ENCODE results near the gene FAT1.
A peak's percentile ranks its signal among the peaks of the same experiment; 100 is the strongest.

The FAT1 gene

DNA sequence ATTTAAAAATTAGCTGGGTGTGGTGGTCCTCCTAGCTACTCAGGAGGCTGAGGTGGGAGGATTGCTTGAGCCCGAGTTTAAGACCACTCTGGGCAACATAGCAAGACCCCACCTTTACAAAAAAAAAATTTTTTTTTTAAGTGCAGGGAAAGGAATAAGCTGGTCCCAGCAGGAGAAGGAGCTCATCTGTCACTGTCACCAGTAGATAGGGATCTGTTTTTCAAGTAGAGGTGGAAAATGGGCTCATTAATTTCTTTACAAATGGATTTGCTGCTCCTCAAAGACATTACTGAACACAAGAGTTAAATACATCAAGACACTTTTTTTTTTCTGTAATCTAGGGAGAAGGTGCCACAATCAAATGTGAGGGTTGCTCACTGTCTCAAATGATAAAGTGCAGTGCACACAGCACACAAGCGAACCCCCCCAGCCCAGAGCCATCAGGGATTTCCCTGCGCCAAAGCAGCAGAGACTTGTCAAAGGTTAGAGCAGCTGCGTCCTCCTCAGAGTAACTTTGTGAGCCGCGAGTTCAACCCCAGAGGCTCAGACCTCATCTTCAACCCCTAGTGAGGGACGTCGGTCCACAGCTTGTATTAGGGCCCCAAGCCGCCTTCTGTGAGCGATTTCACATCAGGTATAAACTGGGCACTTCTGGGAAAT, 154.0 kb downstream of the FAT1 start:
- peak; percentile 7 for DNase-seq (ENCODE audit: low spot score)

DNA sequence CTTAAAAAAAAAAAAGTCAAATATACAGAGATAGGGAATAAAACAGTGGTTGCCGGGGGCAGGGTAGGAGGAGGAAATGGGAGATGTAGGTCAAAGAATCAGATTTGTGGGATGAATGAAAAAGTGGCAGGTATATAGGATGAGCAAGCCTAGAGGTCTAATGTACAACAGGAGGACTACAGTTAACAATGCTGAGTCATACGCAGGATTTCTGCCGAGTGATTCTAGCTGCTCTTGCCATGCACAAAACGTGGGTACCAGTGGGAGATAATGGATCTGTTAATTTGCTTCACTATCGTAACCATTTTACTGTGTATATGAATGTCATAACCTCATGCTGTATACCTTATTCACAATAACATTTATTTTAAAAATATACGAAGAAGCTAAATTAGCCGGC, 157.6 kb downstream of the FAT1 start:
- no peak for DNase-seq (ENCODE audit: low spot score)

DNA sequence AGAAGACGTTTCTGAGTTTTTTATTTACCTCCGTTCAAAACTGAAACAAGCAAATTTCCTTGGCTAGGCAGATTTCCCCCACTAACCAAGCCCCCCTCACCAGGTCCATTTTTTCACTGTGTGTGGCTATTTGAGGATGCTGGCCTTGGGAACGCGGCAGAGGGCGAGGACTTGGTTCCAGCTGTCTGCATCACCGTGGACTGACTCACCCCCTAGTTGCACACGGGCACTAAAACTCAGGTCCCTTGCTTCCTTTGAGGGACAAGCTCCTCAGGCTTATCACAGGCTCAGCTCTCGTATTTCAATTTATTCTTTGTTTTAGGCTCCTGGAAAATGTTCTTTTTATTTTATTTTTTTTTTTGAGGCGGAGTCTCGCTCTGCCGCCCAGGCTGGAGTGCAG, 159.9 kb downstream of the FAT1 start:
- DNase-seq (ENCODE audit: low spot score) = no peak

DNA sequence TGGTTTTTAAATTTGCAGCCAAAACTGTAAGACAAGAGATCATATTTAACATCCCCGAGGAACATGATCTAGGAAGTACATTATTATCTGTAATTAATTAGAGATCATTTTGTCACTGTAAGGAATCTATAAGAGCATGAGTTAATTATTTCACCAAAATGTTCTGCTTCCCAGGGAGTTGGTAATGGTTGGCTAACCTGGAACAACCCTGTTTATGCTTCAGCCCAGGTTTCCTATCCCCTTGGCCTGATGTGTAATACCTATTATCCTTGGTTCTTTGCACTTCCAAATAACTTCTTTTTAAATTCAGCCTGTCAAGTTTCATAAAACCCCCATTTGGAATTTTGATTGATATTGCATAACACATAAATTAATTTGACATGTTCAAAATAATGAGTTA, 161.9 kb downstream of the FAT1 start:
- no peak for DNase-seq (ENCODE audit: low spot score)

DNA sequence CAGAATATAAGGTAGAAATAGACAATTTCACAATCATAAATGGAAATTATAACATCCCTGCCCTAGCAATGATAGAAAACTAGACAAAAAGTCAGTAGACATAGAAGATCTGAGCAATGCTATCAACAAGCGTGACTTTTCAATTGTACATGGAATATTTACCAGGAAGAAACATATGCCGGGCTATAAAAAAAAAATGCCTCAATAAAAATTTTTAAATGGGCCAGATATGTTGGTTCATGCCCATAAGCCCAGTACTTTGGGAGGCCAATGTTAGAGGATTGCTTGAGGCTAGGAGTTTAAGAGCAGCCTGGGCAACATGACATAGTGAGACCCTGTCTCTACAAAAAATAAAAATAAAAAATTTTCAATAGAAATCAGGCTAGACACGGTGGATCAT, 163.0 kb downstream of the FAT1 start:
- DNase-seq (ENCODE audit: low spot score) = no peak

DNA sequence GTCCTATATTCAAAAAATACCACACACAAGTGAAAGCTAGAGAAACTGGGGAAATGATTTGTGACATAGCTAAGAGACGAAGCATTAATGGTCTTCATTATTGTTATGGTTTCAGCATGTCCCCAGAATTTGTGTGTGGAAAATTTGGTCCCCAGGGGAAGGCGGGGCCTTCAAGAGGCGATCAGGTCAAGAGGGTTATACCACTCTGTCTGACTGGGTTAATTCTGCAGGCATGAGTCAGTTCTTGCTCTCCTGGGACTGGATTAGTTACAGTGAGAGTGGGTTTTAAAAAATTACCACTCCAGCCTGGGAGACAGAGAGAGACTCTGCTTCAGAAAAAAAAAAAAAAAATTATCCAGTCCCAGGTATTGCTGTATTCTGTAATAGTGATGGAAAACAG, 166.2 kb downstream of the FAT1 start:
- DNase-seq (ENCODE audit: low spot score) = no peak

DNA sequence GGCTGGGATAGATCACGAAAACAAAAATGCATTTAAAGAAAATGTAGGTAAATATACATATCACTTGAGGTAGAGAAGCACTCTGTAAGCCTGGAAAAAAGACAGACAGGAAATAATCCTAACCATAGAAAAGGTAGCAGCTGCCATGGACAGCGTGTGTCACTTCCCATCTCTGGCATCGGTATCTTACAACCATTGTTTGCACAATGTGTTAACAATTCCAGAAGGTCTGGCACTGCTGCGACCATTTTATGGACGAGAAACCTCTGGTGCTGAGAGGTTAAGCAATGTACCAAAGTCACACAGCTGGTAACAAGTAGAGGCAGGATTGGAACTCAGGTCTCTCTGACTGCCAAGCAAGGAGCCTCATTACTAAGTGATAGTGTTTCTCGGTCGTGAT, 166.6 kb downstream of the FAT1 start:
- no peak for DNase-seq (ENCODE audit: low spot score)

DNA sequence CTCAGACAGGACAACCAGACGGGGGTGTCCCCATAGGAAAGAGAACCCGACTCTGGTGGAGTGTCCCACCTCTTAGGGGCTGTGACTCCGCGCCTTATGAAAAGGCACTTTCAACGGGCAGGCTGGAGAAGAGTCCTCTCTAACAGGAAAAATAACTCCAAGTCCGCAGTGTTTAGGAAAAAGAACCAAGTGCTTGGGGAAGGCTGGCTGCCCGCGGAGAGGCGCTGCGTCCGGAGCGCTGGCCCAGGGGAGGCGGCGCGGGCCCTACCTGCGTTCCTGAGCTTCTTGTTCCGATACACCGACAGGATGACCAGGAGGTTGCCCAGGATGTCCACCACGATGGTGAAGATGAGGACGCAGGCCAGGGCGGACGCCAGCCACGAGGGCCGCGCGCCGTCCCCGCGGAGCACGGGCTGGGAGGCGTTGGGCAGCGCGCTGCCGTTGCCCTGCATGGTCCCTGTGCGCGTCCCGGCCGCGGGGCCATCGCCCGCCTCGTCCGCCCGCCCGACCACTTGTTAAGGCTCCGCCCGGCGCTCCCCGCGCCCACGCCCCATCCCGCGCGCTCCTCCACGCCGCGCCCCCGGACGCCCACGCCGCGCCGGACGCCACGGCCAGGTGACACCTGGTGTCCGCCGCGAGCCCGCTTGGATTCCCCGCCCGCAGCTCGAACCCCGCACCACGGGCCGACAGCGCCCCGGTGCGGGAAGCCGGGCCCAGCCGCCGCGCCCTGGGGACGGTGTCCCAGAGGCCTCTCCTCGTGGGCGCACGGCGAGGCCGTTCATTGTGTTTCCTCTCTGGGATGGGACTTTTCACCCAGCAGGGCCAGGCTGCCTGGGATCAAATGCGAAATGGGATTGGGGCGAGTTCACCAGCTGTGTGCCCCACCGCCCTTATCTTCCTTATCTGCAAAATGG, 168.5 kb downstream of the FAT1 start, which contains the start of gene MTNR1A:
TSS of gene MTNR1A (minus strand) at position 654 of the 914 bp plus-strand sequence. CDS start at position 452, 202 bp downstream.
- DNase-seq (ENCODE audit: low spot score) = peak; percentile 14

DNA sequence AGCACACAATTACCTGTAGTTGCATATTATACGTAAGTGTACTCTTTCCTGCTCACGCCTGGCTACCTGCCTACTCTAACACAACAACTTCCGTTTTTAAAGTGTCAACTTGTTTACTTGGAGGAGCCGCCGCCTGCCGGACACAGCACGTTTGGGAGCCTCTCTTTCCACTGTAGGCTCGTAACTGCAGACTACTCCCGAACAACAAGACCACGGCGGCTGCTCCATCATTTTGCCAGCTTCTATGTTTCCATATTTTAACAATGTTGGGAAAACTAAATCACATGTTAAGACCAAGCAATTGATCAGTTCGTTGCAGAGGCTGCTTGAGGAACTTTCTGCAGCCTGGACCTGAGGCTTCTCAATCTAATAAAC, 169.1 kb downstream of the FAT1 start:
- no peak for DNase-seq (ENCODE audit: low spot score)

DNA sequence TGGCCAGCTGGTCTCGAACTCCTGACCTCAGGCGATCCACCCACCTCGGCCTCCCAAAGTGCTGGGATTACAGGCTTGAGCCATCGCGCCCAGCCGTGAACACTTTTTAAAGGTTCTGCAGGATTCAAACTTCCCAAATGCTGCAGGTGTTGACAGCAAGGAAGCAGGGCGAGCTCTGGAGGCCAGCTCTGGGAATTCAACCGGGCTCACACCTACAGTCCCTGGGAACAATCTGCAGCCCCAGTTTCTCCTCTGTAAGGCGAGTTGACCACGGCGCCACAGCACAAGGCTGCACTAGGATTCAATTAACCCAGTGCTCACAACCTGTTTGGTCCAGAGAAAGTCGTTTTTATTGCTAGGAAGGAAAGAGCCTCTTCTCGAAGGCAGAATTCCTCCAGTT, 169.9 kb downstream of the FAT1 start:
- no peak for DNase-seq (ENCODE audit: low spot score)

DNA sequence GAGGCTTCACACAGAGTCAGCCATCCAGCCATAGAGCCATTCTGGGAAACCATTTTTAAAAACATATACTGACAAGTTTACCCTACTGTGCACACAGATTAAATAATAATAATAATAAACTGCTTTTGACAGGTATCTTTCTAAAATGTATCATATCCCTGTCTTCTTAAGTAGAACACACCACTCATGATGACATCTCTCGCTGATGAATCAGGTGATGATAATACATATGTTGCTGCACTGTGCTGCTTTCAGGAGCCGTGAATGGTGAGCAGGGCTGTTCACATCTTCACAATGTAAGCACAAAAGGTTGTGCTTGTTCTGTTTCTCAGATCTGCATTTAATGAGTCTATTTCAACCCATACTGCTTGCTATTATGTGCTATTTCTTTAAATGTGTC, 171.8 kb downstream of the FAT1 start:
- no peak for DNase-seq (ENCODE audit: low spot score)

DNA sequence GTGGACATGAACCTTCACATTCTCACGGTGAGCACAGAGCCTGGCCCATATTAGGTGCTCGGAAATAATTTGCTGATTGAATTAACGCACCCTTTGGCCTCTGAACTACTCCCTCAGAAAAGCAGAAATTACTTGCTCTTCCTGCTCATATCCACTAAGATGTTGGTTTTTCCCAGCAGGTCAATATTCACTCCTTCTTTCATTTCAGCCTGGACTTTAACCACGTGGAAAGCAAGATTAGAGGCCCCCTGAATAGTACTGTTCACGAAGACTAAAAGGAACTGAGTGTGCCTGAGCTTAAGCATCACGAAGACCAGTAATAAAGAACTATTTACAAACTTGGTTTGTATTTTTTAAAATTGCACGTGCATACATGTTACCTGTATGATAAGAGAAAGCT, 178.2 kb downstream of the FAT1 start:
- DNase-seq (ENCODE audit: low spot score) = no peak

DNA sequence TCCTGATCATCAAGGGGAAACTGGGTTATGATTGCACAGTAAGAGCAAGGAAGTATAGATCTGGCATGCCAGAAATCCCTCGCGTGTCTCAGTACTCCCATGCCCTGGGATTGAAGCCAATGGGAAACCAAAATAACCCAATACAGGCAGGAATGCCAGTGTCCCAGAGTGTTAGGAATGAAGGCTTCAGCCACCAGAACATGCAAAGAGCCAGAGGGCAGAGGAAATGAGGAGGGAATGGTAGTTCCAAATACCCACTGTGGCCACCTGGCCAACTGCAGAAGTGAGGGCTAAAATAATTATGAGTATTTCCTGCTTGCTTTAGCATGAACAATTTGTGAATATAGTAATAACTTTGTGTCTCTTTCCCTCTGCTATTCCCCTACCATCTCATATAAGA, 180.4 kb downstream of the FAT1 start:
- DNase-seq (ENCODE audit: low spot score) = no peak

DNA sequence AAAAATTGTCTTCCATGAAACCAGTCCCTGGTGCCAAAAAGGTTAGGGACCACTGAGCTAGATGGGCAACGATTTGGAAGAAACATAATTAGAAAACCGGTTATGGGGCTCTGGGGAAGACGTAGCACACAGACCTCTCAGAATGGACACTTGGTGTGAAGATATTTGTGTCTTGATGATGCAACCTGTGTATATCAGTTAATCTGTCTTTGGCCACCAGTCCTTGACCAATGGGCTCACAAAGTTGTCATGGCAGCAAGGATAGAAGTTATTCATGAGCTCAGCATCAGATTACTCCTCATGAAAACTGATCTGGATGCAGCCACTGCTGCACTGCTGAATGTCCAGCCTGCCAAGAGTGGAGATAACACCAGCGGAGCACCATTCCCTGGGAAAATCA, 181.9 kb downstream of the FAT1 start:
- no peak for DNase-seq (ENCODE audit: low spot score)

DNA sequence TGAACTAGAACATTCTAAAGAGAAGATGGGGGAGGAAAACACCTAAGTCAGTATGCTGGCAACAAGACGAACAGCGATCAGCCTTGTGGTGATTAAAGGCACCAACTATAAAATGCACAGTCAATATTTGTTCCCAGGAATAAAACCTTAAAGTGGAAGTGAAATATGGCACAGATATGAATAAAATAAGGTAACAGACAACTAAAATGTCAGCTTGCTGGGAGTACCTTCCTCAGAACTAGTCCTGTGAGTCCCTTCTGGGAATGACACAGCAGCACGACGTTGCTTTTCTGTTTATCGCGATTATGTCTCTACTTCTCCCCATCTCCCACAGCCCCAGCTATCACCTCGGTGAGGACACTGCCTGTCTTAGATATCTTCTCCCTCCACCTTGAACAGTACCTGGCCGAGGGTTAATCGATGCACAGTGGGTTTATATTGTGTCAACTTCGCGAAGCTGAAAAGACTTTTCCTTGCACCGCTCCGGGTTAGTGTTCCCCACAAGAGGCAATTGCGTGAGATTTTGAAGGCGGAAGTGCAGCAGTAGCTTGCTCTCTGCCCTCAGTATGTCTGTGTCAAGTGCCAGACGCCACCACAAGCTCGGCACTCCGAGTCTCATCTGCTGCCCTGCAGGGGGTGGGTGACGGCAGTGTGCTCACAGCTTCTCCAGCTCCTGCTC, 185.7 kb downstream of the FAT1 start:
- DNase-seq (ENCODE audit: low spot score) = no peak

All from HuH-7.5 (cell line).